Trophoblast cell (in vitro differentiated cells and primary cell): ENCODE results near the gene SSR3.
"Not testable (repeated sequence)": the region's sequence is repeated elsewhere in the genome, so short reads cannot be mapped to it uniquely, and the experiment has no call there.

Source experiments
- DNase-seq, 2 donors: peaks; one replicate each; pipeline ENCODE4 v3.0.0-alpha.2; 2016
- H2AFZ ChIP-seq: 2 replicates; pipeline ENCODE4 v1.6.1; 2013; ENCODE audit warnings: low read length, moderate library complexity, mild to moderate bottlenecking; ENCODE audit not compliant: insufficient read depth, poor library complexity
- H2AK5ac ChIP-seq: 2 replicates; pipeline ENCODE4 v1.6.1; 2013; ENCODE audit warnings: mild to moderate bottlenecking, low read length
- H2BK120ac ChIP-seq: 2 replicates; pipeline ENCODE4 v1.6.1; 2013; ENCODE audit warnings: low read length, mild to moderate bottlenecking, moderate library complexity; ENCODE audit not compliant: insufficient read depth, poor library complexity
- H2BK12ac ChIP-seq: 2 replicates; pipeline ENCODE4 v1.6.1; 2013; ENCODE audit warnings: mild to moderate bottlenecking, low read length, moderate library complexity
- H2BK5ac ChIP-seq: 2 replicates; pipeline ENCODE4 v1.6.1; 2013; ENCODE audit warnings: low read length, low read depth, moderate library complexity, mild to moderate bottlenecking; ENCODE audit not compliant: poor library complexity
- H3K14ac ChIP-seq: 2 replicates; pipeline ENCODE4 v1.6.1; 2013; ENCODE audit warnings: mild to moderate bottlenecking, low read length
- H3K18ac ChIP-seq: 2 replicates; pipeline ENCODE4 v1.6.1; 2013; ENCODE audit warnings: mild to moderate bottlenecking, low read length
- H3K23ac ChIP-seq: 2 replicates; pipeline ENCODE4 v1.6.1; 2013; ENCODE audit warnings: low read length
- H3K27ac ChIP-seq: 2 replicates; pipeline ENCODE4 v1.5.1; 2013; ENCODE audit warnings: low read depth, mild to moderate bottlenecking, inconsistent platforms, low read length, moderate library complexity
- H3K27me3 ChIP-seq: 2 replicates; pipeline ENCODE4 v1.6.1; 2013; ENCODE audit warnings: inconsistent platforms, mild to moderate bottlenecking, low read length, moderate library complexity; ENCODE audit not compliant: insufficient read depth
- H3K36me3 ChIP-seq, 2 experiments: 1 replicate in 1 of 2; 2 replicates in 1 of 2; pipeline ENCODE4 v1.6.1; 2013; ENCODE audit warnings: low read length in 2 of 2, mild to moderate bottlenecking in 2 of 2, moderate library complexity in 1 of 2; ENCODE audit not compliant: insufficient read depth in 2 of 2, control insufficient read depth in 1 of 2
- H3K4ac ChIP-seq: 2 replicates; pipeline ENCODE4 v1.6.1; 2013; ENCODE audit warnings: low read depth, mild to moderate bottlenecking, low read length, moderate library complexity
- H3K4me1 ChIP-seq, 2 experiments: 1 replicate in 1 of 2; 2 replicates in 1 of 2; pipeline ENCODE4 v1.6.1; 2013; ENCODE audit warnings: low read length in 2 of 2, mild to moderate bottlenecking in 2 of 2, moderate library complexity in 1 of 2; ENCODE audit not compliant: insufficient read depth in 2 of 2, control insufficient read depth in 1 of 2
- H3K4me2 ChIP-seq: 2 replicates; pipeline ENCODE4 v1.6.1; 2013; ENCODE audit warnings: inconsistent platforms, mild to moderate bottlenecking, low read length, moderate library complexity
- H3K4me3 ChIP-seq: 2 replicates; pipeline ENCODE4 v1.5.1; 2013; ENCODE audit warnings: mild to moderate bottlenecking, low read depth, low read length, inconsistent platforms
- H3K79me1 ChIP-seq: one replicate; pipeline ENCODE4 v1.6.1; 2013; ENCODE audit warnings: low read length
- H3K79me2 ChIP-seq: 2 replicates; pipeline ENCODE4 v1.6.1; 2013; ENCODE audit warnings: low read length, mild to moderate bottlenecking; ENCODE audit not compliant: control insufficient read depth, insufficient read depth, poor library complexity
- H3K9ac ChIP-seq: 2 replicates; pipeline ENCODE4 v1.6.1; 2013; ENCODE audit warnings: mild to moderate bottlenecking, low read length
- H3K9me3 ChIP-seq: 2 replicates; pipeline ENCODE4 v1.6.1; 2013; ENCODE audit warnings: low read depth, mild to moderate bottlenecking, control low read depth, inconsistent platforms, low read length; ENCODE audit not compliant: insufficient read depth
- H4K12ac ChIP-seq: 2 replicates; pipeline ENCODE4 v1.6.1; 2013; ENCODE audit warnings: low read depth, mild to moderate bottlenecking, low read length, moderate library complexity
- H4K8ac ChIP-seq: 2 replicates; pipeline ENCODE4 v1.6.1; 2013; ENCODE audit warnings: low read depth, mild to moderate bottlenecking, low read length, moderate library complexity
- H4K91ac ChIP-seq: one replicate; pipeline ENCODE4 v1.6.1; 2013; ENCODE audit warnings: low read depth, mild to moderate bottlenecking, low read length, moderate library complexity
- WGBS: extraction: QIAGEN DNeasy Blood & Tissue Kit; methylation state at CpG from one replicate; pipeline ENCODE4 v1.1.7; 2013; ENCODE audit warnings: missing lambda C conversion rate; ENCODE audit not compliant: insufficient read length, insufficient coverage; ENCODE audit errors: extremely low coverage; 5-methylcytosine and 5-hydroxymethylcytosine counted together

The SSR3 gene

GRCh38 chr3:156576051-156576450, 21.1 kb upstream of the SSR3 start:
- Histone ChIP-seq H3K79me2 (no peaks in the 10 kb centered on the region), H3K9me3 (no peaks in the 10 kb centered on the region), H4K91ac (no peak overlapping the region), H3K4ac (no peak overlapping the region), H2AK5ac (no peak overlapping the region), H3K79me1 (no peaks in the 10 kb centered on the region), H2BK5ac (no peak overlapping the region), H2BK120ac (no peak overlapping the region), H4K8ac (no peak overlapping the region), H2BK12ac (no peak overlapping the region), H3K23ac (no peak overlapping the region), H3K36me3 (no peaks in the 10 kb centered on the region), H2AFZ (no peak overlapping the region), H3K27ac (no peak overlapping the region), H3K4me1 (no peaks in the 10 kb centered on the region), H4K12ac (no peak overlapping the region), H3K9ac (no peak overlapping the region), H3K27me3 (no peaks in the 10 kb centered on the region), H3K18ac (no peak overlapping the region), H3K4me2 (no peak overlapping the region), H3K4me3 (no peak overlapping the region), H3K14ac (no peak overlapping the region)
- DNase-seq: no peak
- WGBS: no CpG with 5 or more reads among the region's 2 CpGs

GRCh38 chr3:156575641-156576040, 20.7 kb upstream of the SSR3 start:
- no peak overlapping the region for H3K14ac ChIP-seq
- H3K79me1 ChIP-seq: no peaks in the 10 kb centered on the region
- no peak overlapping the region for H3K9ac ChIP-seq
- no peak overlapping the region for H3K27ac ChIP-seq
- H3K27me3 ChIP-seq: no peaks in the 10 kb centered on the region
- H4K91ac ChIP-seq: no peak overlapping the region
- no peak overlapping the region for H3K18ac ChIP-seq
- H4K12ac ChIP-seq: no peak overlapping the region
- H3K79me2 ChIP-seq: no peaks in the 10 kb centered on the region
- no peak overlapping the region for H2AK5ac ChIP-seq
- no peak for DNase-seq
- no peak overlapping the region for H4K8ac ChIP-seq
- no peaks in the 10 kb centered on the region for H3K36me3 ChIP-seq
- no peak overlapping the region for H3K4me2 ChIP-seq
- WGBS: no CpG with 5 or more reads among the region's 3 CpGs
- H3K23ac ChIP-seq: no peak overlapping the region
- no peak overlapping the region for H2BK5ac ChIP-seq
- H3K4me1 ChIP-seq: no peaks in the 10 kb centered on the region
- no peak overlapping the region for H2BK120ac ChIP-seq
- no peak overlapping the region for H3K4ac ChIP-seq
- H3K4me3 ChIP-seq: no peak overlapping the region
- no peak overlapping the region for H2AFZ ChIP-seq
- no peak overlapping the region for H2BK12ac ChIP-seq
- no peaks in the 10 kb centered on the region for H3K9me3 ChIP-seq

GRCh38 chr3:156569881-156570280, 15.0 kb upstream of the SSR3 start:
- no CpG with 5 or more reads among the region's 4 CpGs for WGBS
- H2AFZ ChIP-seq: not testable (repeated sequence)

GRCh38 chr3:156569016-156569415, 14.1 kb upstream of the SSR3 start:
- WGBS: no CpG with 5 or more reads among the region's 8 CpGs
- DNase-seq, H3K4me2 ChIP-seq: not testable (repeated sequence)

More at GRCh38 chr3:156569881-156570280, 15.0 kb upstream of the SSR3 start:
- H3K4ac ChIP-seq, H2BK5ac ChIP-seq, H4K12ac ChIP-seq, H3K23ac ChIP-seq, H3K4me1 ChIP-seq, H2BK120ac ChIP-seq, H3K4me2 ChIP-seq, H3K4me3 ChIP-seq, H3K27ac ChIP-seq, H3K14ac ChIP-seq, H3K79me1 ChIP-seq, H4K8ac ChIP-seq, H3K79me2 ChIP-seq, H3K36me3 ChIP-seq, H3K18ac ChIP-seq, H2BK12ac ChIP-seq, H3K9ac ChIP-seq, H2AK5ac ChIP-seq, H4K91ac ChIP-seq, H3K9me3 ChIP-seq, DNase-seq, H3K27me3 ChIP-seq: not testable (repeated sequence)

More at GRCh38 chr3:156569016-156569415, 14.1 kb upstream of the SSR3 start:
- H3K4me3 ChIP-seq, H4K8ac ChIP-seq, H3K79me1 ChIP-seq, H3K18ac ChIP-seq, H4K91ac ChIP-seq, H3K36me3 ChIP-seq, H4K12ac ChIP-seq, H3K14ac ChIP-seq, H2BK120ac ChIP-seq, H3K27me3 ChIP-seq, H3K4ac ChIP-seq, H3K27ac ChIP-seq, H3K9ac ChIP-seq, H3K23ac ChIP-seq, H2AK5ac ChIP-seq, H3K9me3 ChIP-seq, H2BK5ac ChIP-seq, H3K79me2 ChIP-seq, H3K4me1 ChIP-seq, H2BK12ac ChIP-seq, H2AFZ ChIP-seq: not testable (repeated sequence)
